Stimulated activated CD4-positive, alpha-beta T cell treated with anti-CD3 and anti-CD28 coated beads, Interleukin-4, amount 100 ng/mL, for 4 hours (primary cell): ENCODE measurements around the gene ACTA1.
"Not testable (repeated sequence)": the region's sequence is repeated elsewhere in the genome, so short reads cannot be mapped to it uniquely, and the experiment has no call there.

Source experiments
- DNase-seq, 2 experiments: peaks; one replicate each; pipeline ENCODE4 v3.0.0-alpha.2; 2020

ACTA1 gene

DNA sequence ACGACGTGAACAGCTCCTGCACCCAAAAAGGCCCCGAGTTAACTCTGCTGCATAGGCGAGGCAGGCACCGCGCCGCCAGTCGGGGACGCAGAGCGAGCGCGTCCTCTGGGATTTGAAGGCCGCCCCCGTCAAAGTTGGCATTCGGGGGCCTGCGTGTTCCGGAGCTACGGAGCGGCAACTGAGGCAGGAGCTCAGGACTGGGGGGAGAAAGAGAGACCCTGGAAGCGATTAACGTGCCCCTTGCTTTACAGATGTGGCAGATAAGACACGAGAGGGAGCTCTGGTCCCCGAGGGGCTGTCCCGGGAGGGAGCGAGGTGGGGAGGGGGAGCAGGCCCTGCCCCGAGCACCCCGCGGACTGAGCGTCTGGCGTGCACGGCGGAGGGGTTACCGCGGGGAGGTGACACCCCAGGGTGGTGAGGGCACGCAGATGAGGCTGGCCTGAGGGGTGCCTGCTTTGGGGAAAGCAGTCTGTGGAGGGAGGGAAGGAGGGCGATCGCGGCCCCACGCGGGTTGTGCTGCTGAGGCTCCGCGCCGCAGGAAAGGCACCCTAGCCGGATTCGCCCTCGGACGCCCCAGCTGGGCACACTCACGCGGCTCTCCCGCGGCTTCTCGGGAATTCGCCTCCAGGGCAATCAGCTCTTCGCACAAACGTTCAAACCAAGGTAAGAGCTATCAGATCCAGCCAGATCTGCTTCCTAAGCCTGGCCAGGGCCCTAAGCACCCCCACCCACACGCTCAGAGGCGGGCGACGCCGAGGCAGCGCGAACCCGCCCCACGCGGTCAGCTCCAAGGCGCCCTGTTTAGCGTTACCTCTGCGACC is 26.5 kb downstream of the ACTA1 start:
- DNase-seq, result no peak

DNA sequence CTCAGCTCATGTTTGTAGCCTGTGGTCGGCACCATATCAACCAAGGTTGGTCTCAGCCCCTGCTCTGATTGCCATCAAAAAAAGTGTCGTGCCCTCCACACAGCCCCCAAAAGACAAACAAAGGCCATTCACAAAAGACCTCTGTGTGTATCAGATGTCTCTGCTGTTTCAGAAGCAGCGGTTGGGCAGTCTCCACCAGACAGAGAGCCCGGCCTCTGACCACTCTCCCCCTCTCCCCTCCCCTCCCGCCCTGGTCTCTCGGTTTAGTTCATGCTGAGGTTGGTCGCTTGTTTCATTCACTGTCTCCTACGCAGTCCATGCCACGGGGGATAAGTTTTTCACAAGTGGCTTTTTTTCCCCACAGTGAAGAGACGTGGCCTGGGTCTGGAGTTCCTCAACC is 27.1 kb downstream of the ACTA1 start:
- no peak for DNase-seq

DNA sequence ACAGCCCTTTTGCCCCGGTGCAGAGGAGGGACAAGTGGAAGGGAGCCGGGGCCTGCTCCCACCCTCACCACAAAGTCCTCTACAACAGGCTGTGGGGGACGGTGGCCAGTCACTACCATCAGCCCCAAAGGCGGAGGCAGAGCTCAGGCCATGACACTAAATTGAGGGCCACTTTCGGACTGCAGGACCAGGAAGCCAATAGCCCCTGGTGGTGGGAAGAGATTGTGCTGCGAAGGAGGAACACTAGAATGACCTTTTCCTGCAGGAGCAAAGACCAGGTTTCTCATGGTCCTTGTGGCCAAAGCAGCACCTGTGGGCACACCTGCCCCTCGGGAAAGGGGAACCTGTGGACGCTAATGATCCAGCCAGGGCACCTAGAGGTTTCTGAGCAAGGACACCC is 30.3 kb downstream of the ACTA1 start:
- no peak for DNase-seq

DNA sequence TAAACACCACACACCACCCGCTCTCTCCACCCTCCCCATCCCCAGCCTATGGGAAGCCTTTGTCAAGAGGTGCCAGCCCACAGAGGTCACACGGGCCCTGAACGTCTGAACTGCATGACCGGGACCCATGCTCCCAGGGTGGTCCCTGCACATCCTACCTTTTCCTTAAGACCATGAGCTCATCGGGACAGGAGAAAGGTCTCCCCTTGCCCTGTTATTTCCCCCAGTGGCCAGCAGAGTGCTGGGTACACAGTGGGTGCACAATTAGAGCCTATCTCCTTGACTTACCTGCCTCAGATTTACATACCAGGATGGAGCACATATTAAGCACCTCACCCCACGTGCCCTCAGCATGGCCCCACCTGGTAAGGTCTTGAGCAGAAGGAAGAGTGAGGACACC is 30.9 kb downstream of the ACTA1 start:
- DNase-seq, result no peak

DNA sequence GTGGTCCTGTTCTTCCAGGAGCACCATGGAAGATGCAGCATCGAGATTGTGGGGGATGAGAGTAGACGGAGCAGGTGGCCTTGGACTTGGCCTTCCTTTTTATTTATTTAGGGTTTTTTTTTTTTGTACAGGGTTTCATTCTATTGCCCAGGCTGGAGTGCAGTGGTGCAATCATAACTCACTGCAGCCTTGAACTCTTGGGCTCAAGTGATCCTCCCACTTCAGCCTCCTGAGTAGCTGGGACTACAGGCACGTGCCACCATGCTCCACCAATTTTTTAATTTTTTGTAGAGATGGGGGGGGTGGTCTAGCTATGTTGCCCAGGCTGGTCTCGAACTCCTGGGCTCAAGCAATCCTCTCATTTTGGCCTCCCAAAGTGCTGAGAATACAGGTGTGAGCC is 31.6 kb downstream of the ACTA1 start:
- DNase-seq, result not testable (repeated sequence)

DNA sequence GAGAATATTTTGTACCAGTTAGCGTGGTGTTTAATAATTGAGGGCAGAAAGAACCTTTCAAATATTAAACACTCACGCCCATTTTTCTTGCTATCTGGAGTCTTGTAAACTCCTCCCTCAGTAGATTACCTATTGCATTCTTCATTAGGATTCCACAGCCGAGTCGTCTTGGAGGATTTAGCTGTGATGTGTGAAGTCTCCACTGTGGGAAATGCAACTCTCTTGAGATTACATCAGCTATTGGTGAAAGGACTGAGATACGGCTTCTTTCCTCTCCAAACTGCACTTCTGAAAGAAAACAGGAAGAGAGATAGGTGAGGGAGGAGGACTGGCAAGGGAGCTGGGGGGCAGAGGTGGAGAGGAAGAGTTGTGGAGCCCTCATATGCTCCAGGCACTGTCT is 36.1 kb downstream of the ACTA1 start:
- DNase-seq, result no peak

DNA sequence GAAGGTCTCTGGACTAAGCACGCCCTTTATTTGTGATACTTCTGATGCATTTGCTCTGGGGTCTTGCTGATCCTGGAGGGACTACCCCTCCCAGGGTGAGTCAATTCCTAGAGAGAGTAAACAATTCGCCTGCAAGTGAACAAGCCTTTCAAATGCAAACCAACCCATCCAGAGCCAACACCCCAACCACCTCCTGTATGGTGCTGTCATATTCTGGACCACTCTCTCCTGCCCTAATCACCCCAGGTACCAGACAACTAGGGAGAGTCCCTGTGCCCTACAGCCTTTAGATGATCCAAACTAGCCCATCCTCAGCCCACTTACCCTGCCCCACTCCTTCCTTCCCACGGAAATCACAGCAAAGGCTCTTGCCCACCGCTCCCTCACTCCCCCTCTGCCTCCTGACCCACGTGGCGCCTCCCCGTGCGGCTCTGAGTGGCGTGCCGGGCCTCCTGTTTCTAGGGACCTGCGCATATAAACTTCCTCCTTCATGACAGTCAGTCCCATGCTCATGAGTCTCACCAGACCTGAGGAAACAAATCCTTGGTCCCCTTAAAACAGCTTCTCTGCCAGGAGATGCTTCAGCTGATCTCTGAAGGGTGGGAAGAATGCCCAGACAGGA is 37.2 kb downstream of the ACTA1 start:
- no peak for DNase-seq

DNA sequence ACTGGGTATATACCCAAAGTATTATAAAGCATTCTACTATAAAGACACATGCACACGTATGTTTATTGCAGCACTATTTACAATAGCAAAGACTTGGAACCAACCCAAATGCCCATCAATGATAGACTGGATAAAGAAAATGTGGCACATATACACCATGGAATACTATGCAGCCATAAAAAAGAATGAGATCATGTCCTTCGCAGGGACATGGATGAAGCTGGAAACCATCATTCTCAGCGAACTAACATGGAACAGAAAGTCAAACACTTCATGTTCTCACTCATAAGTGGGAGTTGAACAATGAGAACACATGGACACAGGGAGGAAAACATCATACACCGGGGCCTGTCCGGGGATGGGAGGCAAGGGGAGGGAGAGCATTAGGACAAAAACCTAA is 39.4 kb downstream of the ACTA1 start:
- DNase-seq, result not testable (repeated sequence)

DNA sequence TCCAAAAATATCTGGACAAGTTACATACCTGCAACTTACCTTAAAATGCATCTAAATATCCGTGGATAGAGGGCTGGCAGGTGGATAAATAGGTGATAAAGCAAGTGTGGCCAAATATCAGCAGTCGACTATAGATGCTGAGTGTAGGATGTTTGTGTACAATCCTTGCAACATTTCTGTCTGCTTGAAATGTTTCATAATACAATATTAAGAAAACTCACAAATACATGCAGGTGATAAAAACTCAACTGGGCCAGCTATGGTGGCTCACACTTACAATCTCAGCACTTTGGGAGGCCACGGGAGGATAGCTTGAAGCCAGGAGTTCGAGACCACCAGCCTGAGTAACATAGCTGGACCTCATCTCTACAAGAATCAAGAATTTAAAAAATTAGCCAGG is 41.0 kb downstream of the ACTA1 start:
- DNase-seq, result no peak

DNA sequence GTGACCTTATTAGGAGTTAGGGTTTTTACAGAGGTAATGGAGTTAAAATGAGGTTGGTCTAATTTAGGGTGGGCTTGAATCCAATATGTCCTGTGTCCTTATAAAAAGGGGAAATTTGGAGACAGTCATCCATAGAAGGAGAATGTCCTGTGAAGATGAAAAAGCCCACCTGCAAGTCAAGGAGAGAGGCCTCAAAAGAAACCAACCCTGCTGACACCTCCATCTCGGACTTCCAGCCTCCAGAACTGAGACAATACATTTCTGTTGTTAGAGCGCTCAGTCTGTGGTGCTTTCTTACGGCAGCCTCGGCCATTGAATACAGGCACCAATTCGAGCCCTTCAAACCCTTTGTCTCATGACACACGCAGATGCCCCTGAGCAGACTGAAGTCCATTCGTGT is 43.8 kb downstream of the ACTA1 start:
- DNase-seq, result no peak

DNA sequence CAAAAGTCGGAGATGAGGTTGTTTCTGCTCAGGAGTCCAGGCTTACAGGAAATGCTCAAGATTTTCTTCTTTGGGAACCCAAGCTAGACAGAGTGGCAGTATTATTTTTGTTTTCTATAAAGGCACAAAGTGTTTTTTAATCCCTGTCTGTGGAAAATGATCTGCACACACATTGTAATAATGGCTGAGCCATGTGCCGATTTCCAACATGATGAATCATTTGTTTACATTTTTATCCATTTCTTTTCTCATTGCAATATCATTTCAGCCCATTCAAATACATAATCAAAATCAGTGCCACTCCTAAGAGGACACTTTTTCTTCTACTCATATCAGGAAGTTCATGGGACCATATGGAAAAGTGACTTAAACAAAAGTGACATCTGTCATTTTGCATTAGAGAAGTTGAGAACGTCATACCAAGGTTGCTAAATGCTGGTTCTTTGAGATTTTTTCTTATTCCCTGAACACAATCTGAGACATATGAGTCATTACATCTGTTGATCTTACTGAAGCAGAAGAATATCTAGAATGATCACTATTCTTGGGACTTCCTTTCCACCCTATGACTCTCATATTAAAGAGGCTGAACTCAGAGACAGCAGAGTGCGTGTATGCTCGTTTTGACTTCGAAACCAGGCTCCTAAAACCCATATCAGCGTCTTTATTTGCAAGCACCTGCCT is 44.9 kb downstream of the ACTA1 start:
- no peak for DNase-seq

DNA sequence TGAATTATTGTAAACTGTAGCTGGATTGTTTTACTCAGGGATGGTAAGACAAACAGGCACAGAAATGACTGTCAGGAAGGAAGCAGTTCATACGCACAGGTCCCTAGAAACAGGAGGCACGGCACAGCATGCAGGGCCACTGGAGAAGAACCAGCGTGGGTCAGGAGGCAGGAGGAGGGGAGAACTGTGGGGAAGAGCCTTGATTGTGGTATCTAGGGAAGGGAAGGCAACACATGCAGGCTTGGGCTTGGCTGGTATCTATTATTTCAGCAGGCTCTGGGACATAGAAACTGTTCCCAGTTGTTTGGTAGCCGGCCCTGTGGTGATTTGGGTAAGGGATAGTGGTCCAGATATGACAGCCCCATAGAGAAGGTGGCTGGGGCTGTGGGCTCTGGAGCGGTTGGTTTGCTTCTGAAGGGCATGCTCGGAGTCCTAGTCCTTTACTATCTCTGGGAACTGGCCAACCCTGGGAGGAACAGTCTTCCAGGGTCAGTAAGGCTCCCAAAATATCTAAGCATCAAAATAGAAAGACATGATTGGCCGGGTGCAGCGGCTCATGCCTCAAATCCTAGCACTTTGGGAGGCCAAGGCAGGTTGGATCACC is 47.9 kb downstream of the ACTA1 start:
- no peak for DNase-seq

DNA sequence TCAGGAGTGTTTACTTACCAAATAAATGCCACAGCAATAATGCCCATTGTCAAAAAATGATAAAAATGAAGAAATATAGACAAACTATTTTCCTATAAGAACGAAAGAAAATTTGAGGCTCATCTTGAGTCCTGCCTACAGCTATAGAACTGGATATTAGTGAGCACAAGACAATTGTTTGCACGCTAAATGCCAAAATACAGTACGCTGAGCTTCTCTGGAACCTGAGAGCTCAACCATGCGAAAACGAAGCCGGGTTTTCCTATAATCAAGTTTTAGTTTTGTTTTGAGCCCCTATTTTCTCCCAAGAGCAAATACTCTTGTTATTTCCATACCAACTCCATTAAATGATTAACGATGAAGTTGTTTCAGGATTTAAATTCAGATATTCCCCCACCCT is 49.1 kb downstream of the ACTA1 start:
- no peak for DNase-seq

DNA sequence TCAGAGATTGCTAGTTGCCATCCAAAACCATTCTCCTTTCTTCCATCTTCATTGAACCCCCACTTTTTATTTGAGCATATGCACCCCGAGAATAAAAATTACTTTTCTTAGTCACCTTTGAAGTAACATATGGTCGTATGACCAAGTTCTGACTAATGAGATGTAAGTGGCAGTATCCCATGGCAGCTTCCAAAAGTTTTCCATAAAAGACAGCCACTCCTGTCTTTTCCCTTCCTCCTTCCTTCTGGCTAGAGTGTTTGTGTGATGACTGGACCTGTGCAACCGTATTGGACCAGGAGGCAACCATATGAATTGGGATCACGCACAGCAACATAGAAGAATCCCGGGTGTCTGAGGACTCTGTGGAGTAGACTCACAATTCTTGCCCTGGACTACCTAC is 49.9 kb downstream of the ACTA1 start:
- DNase-seq, result no peak

DNA sequence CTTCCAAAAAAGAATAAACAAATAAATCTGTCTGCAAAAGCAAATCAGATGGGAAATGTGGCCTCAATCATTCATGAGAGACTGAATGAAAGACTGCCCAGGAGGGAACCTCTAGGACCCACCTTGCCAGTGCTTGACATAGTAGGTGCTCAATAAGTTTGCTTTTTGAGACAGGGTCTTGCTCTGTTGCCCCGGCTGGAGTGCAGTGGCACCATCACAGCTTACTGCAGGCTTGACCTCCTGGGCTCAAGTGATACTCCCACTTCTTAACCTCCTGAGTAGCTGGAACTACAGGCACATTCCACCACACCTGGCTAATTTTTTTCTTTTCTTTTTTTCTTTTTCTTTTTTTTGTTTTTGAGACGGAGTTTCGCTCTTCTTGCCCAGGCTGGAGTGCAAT is 50.7 kb downstream of the ACTA1 start:
- no peak for DNase-seq
